C4-2B (cell line): Measurements from ENCODE around the gene LAPTM5.

Experiments
- H3K27ac ChIP-seq: fragments of 450-650 bp; 2 replicates; pipeline ENCODE4 v1.5.1; 2017
- CTCF ChIP-seq: fragments of 450-650 bp; conservative IDR thresholded peaks from 2 replicates; pipeline ENCODE4 v1.5.1; 2017; ENCODE audit warnings: mild to moderate bottlenecking
- ZFX ChIP-seq: fragments of 450-650 bp; IDR thresholded peaks from 2 replicates; pipeline ENCODE4 v1.6.1; 2017

The LAPTM5 gene

GRCh38 chr1:30756545-30757351, 826 bp downstream of the LAPTM5 start:
- H3K27ac ChIP-seq, result no peak overlapping the region
- no peak for TF ChIP-seq ZFX
- TF ChIP-seq CTCF, result no peak

GRCh38 chr1:30756206-30756544, 1.4 kb downstream of the LAPTM5 start:
- no peak overlapping the region for H3K27ac ChIP-seq
- TF ChIP-seq ZFX, result no peak
- no peak for TF ChIP-seq CTCF

- no peak overlapping the region for H3K27ac ChIP-seq
- TF ChIP-seq CTCF, result no peak
- no peak for TF ChIP-seq ZFX
These were observed 1.8 kb downstream of the LAPTM5 start for GRCh38 chr1:30755746-30756145.

GRCh38 chr1:30755334-30755733, 2.2 kb downstream of the LAPTM5 start:
- TF ChIP-seq CTCF, result no peak
- TF ChIP-seq ZFX, result no peak
- H3K27ac ChIP-seq, result no peak overlapping the region

- TF ChIP-seq ZFX (no peak), CTCF (no peak)
These were observed 2.8 kb downstream of the LAPTM5 start for GRCh38 chr1:30754684-30755171.

GRCh38 chr1:30753660-30754123, 3.9 kb downstream of the LAPTM5 start:
- no peak overlapping the region for H3K27ac ChIP-seq
- TF ChIP-seq CTCF (no peak), ZFX (no peak)

More at GRCh38 chr1:30754684-30755171, 2.8 kb downstream of the LAPTM5 start:
- no peak overlapping the region for H3K27ac ChIP-seq

GRCh38 chr1:30753118-30753517, 4.5 kb downstream of the LAPTM5 start:
- TF ChIP-seq CTCF, result no peak
- TF ChIP-seq ZFX, result no peak
- H3K27ac ChIP-seq, result no peak overlapping the region
